Kidney epithelial cell (primary cell): Measurements from ENCODE around the gene KRTAP5-7. TPM values are rescaled to one million over a fixed set of nuclear protein-coding genes. Genes with fewer than 3 reads are reported as not detected.
"Not testable (repeated sequence)": the region's sequence is repeated elsewhere in the genome, so short reads cannot be mapped to it uniquely, and the experiment has no call there.

Experiments used
- DNase-seq: peaks from one replicate; pipeline ENCODE4 v3.0.0-alpha.2; 2010; ENCODE audit warnings: low read depth
- H3K27me3 ChIP-seq: 2 replicates; pipeline ENCODE4 v1.6.0; 2011; ENCODE audit warnings: low read length; ENCODE audit not compliant: control insufficient read depth, insufficient read depth
- H3K36me3 ChIP-seq: 2 replicates; pipeline ENCODE4 v1.5.1; 2011; ENCODE audit warnings: low read length; ENCODE audit not compliant: control insufficient read depth, insufficient read depth
- H3K4me3 ChIP-seq: 2 replicates; pipeline ENCODE4 v1.5.1; 2011; ENCODE audit warnings: low read depth, mild to moderate bottlenecking, control low read depth, low read length
- total RNA-seq: library from RNA; depleted of rRNA; stranded (reverse); fragments of >200 nt; gene quantifications from 2 replicates; pipeline ENCODE4 v1.2.3, GENCODE V29; 2015
- TF ChIP-seq, protein P1 (sequence below): IDR thresholded peaks from 2 replicates; pipeline ENCODE4 v1.5.1; 2011; ENCODE audit warnings: mild to moderate bottlenecking, moderate library complexity, low read length, control low read depth, inconsistent platforms; ENCODE audit not compliant: insufficient read depth, poor library complexity, severe bottlenecking

The KRTAP5-7 gene, protein sequence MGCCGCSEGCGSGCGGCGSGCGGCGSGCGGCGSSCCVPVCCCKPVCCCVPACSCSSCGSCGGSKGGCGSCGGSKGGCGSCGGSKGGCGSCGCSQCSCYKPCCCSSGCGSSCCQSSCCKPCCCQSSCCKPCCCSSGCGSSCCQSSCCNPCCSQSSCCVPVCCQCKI
- total RNA-seq, result not detected in 2 replicates

DNA sequence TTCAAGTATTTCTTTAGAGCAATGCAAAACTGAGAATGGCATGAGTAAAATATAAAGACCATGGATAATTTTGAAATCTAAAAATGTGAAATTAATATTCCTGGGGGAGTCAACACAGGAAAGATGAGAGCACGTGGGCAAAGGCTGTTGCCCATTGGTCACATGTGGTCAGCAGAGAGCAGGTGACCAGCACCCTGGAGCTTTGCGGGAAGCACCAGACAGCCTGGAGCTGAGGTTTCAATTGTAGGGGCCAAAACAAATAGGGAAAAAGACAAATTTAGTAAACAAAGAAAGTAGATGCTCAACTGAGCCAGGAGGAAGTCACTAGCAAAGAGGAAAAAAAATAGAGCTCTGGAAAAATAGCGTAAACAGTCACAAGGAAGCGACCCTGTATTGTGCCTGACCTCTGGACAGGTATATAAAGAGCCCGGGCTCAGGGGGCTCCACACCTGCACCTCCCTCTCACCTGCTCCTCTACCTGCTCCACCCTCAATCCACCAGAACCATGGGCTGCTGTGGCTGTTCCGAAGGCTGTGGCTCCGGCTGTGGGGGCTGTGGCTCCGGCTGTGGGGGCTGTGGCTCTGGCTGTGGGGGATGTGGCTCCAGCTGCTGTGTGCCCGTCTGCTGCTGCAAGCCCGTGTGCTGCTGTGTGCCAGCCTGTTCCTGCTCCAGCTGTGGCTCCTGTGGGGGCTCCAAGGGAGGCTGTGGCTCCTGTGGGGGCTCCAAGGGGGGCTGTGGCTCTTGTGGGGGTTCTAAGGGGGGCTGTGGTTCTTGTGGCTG lies at the start of gene KRTAP5-7:
Gene KRTAP5-7, plus strand, starts transcription at position 472 of the 780 bp plus-strand sequence. Its CDS starts 34 bp downstream, at position 506.
- not testable (repeated sequence) for H3K27me3 ChIP-seq, DNase-seq, H3K36me3 ChIP-seq, H3K4me3 ChIP-seq

DNA sequence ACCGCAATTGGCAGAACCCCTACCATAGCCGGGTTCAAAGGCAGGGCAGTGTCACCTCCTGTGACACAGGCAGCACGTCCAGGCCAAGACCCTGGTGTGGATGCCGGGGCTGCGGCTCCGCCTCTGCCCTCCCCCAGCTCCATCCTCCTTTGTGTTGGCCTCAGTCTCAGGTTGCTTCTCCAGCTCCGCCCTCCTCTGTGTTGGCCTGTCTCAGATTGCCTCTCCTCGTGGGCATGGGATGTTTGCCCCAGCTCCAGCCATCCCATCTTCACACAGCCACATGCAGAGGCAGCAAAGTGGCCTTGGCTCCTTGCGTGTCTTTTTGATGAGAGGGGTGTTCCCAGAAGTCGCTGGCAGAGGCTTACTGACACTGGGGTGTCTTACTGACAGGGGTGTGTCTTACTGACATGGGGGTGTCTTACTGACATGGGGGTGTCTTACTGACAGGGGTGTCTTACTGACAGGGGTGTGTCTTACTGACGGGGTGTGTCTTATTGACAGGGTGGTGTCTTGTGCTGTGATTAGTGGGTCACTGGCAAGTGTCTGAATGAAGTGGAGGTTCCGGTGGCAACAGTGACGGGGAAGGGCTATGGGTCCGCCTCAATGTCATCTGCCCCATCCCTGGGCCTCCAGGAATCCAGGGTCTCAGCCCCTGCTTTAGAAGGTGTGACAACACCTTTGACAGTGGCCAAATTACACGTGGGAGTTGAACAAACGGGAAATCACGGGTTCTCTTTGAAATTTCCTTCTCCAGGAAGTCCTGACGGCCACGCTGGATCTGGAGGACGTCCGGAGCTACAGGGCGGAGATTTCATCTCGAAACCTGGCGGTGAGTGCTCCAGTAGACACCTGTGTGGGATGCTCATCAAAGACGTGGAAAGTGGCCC lies 49.2 kb upstream of the KRTAP5-7 start:
- no peak for DNase-seq
- Histone ChIP-seq H3K27me3 (no peaks in the 10 kb centered on the region), H3K36me3 (peaks cover 3% of the 10 kb centered on the region), H3K4me3 (no peak overlapping the region)
- TF ChIP-seq, protein P1, sequence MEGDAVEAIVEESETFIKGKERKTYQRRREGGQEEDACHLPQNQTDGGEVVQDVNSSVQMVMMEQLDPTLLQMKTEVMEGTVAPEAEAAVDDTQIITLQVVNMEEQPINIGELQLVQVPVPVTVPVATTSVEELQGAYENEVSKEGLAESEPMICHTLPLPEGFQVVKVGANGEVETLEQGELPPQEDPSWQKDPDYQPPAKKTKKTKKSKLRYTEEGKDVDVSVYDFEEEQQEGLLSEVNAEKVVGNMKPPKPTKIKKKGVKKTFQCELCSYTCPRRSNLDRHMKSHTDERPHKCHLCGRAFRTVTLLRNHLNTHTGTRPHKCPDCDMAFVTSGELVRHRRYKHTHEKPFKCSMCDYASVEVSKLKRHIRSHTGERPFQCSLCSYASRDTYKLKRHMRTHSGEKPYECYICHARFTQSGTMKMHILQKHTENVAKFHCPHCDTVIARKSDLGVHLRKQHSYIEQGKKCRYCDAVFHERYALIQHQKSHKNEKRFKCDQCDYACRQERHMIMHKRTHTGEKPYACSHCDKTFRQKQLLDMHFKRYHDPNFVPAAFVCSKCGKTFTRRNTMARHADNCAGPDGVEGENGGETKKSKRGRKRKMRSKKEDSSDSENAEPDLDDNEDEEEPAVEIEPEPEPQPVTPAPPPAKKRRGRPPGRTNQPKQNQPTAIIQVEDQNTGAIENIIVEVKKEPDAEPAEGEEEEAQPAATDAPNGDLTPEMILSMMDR, result no peak

DNA sequence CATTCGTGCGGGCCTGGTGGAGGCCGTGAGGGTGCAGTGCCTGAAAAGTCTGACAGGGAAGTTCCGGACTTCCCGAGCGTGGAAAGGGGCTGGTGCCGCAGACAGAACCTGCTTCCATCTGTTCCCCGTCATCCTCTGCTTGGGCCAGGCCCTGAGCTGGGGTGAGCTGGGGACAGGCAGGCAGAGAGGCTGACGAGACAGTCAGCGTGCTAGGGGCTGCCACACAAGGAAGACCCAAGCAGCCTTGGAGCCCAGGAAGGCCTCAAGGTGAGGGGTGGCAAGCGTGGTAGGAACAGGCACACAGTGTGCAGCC lies 48.6 kb upstream of the KRTAP5-7 start:
- Histone ChIP-seq H3K36me3 (peaks cover 3% of the 10 kb centered on the region), H3K27me3 (no peaks in the 10 kb centered on the region), H3K4me3 (no peak overlapping the region)
- TF ChIP-seq, protein P1, result no peak
- no peak for DNase-seq

DNA sequence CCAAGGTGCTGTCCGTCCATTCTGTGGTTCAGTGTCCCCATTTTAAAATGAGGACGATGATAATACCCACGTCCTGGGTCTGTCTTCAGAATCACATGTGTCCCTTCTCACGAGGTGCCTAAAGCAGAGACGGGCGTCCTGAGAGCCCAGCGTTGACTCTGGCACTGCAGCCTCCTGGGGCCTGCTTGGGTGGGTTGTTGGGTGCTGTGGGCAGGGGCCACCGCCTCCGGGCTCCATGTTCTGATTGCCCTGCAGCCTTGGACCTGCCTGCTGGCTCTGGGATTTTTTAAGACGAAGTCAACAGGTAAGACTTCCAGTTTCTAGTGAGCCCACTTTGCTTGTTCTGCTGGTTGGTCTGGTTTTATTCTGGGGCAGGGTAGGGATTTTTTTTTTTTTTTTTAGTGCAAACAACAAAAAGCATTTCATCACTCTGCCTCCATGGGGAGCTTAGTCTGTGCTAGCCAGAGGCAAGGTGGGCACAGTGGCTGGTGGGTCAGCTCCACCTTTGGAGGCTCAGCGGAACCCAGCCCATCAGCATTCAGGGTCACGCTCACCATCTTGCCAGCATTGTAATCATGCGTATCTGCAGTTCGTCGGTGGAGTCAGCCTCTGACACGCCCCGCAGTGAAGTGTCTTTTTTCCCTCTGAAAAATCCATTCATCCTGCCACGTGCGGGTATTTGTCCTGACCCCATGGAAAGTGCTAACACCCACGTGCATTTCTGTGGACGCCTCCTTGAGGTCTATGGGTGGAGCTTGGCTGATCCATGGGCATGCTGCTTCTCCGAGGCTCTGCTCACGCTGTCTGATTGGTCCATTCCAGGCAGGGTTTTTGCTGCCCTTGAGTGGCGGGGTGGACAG lies 45.7 kb upstream of the KRTAP5-7 start:
- peaks cover 4% of the 10 kb centered on the region for H3K36me3 ChIP-seq
- no peak for DNase-seq
- no peaks in the 10 kb centered on the region for H3K27me3 ChIP-seq
- no peak overlapping the region for H3K4me3 ChIP-seq
- TF ChIP-seq, protein P1, result no peak

DNA sequence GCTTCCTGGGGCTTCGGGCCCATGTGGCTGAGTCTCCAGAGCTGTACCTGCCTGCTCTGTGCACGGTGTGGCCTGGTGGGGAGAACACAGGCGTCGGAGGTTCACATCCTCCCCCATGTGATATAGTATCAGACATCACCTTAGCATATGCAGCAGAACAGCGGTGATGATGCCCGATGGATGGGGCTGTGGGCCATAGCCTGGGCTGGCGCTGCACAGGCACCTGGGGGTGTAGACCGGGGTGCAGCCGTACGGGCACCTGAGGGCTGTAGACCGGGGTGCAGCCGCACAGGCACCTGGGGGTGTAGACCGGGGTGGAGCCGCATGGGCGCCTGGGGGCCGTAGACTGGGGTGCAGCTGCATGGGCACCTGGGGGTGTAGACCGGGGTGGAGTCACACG lies 44.9 kb upstream of the KRTAP5-7 start:
- H3K27me3 ChIP-seq, result no peaks in the 10 kb centered on the region
- no peak overlapping the region for H3K4me3 ChIP-seq
- peaks cover 4% of the 10 kb centered on the region for H3K36me3 ChIP-seq
- no peak for DNase-seq
- TF ChIP-seq, protein P1, result no peak
